ENCODE results near the gene SNRNP70. TPM values are rescaled to one million over a fixed set of nuclear protein-coding genes. Genes with fewer than 3 reads are reported as not detected.

SNRNP70 gene
- total RNA-seq, 1 donor from 2014 or later, result 110 TPM

DNA sequence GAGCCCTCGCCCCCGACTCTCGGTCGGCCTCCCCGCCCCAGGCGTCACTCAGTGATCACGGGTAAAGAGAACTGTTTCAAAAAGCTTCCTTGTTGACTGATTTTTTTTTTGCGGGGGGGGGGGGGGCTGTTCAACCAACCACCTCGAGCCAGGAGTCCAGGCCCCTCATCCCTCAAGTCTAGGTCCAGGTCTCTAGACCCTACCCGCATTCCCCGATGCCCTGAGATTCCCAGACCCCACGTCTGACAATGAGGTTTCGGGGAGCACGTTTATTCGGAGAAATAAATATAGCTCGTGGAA, 65.6 kb downstream of the SNRNP70 start:
- intact Hi-C loops (cut with DNase I), result no loop called here
- DNase-seq (ENCODE audit: missing footprints), result no peak
- ATAC-seq, result no peak

DNA sequence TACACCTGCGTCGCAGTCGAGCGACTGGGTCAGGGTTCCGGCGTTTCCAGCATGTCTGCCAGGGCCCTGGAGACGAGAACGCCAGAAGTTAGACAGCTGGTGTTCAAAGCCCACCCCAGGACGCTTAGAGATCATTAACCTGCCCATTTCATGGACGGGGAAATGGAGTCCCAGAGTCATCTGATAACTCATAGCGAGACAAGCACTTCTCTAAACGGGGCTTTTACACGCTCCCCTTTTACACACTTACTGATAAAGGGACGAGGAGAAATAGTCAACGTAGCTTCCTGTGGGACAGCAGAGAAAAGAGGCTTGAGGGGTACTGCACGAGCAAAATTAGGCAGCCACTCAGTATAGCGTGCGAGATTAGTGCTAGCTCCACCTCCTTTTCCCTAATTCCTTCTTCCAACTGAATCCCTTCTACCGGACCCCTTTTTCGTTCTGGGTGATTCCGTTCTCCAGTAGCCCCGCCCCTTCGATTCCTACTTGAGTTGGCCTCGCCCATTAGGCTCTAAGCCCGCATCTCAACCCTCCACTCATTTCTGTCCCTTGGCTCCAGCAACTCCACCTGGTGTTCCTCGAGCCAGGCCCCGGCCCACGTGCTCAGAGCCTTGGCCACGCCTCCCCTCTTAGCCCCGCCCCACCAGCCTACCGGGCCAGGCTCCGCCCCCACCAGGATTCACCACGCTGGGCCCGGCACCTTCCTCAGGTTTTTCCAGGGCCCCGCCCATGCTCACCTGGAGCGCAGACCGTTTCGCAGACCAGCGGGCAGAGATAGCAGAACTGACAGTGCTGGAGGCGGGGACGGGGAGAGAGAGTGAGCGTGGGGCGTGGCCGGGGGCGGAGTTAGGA, 66.2 kb downstream of the SNRNP70 start:
- intact Hi-C loops (cut with DNase I), result no loop called here
- DNase-seq (ENCODE audit: missing footprints), result peak; percentile 74
- no peak for ATAC-seq

DNA sequence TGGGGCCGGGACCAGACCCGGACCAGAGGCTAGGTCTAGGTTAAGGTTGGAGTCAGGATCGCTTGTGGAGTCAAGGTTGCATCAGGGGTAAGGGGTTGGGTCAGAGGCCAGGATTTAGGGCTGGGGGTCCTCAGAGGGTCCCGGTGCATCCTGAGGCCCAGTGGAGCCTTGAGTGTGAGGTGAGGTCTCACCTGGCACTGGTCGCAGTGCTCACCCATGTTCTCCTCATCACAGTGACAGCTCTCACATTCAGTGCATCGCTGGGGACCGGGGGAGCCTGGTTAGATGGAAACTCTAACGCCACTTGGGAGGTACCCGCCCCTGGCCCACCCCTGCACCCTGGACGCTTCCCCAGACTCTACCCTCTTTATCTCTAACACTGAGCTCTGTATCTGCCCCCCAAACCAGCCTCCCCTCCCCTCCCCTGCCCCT, 66.9 kb downstream of the SNRNP70 start:
- ATAC-seq (no peak), DNase-seq (ENCODE audit: missing footprints) (no peak)
- intact Hi-C loops (cut with DNase I), result no loop called here

DNA sequence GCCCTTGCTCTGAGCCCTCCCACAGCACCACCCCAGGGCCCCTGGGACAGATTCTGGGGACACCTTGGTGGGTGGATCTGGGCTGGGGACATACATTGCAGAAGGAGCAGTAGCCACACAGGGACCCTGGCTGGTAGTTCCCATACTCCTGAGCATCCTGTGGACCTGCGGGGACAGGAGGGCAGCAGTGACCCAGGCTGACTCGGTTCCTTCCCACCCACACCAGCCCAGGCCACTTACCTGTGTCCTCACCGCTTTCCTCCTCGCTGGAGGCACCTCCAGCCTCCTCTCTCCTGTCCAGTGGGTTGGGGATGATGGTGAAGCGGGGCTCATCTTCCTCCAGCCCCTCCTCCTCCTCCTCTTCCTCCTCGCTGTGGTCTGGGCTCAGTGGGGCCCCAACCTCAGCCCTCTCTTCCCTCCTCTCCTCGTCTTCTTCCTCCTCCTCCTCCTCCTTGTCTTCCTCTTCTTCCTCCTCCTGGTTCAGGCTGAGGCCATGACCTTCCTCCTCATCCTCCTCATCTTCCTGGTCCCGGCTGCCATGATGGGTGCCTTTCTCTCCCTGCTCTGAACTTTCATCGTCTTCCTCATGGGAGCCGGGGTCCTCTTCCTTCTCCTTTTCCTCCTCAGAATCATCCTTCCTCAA, 68.0 kb downstream of the SNRNP70 start:
- intact Hi-C loops (cut with DNase I), result no loop called here
- DNase-seq (ENCODE audit: missing footprints) (no peak), ATAC-seq (no peak)

DNA sequence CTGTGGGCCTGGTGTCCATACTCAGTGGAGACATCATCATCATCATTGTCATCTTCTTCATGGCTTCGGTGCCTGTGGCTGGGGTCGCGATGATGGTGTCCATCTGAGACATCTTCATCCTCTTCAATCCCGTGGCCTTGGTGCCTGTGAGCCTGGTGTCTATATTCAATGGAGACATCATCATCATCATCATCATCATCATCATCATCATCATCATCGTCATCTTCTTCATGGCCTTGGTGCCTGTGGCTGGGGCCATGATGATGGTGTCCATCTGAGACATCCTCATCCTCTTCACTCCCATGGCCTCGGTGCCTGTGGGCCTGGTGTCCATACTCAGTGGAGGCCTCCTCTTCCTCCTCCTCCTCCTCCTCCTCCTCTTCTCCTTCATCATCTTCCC, 69.0 kb downstream of the SNRNP70 start:
- no peak for DNase-seq (ENCODE audit: missing footprints)
- intact Hi-C loops (cut with DNase I), result no loop called here
- no peak for ATAC-seq

DNA sequence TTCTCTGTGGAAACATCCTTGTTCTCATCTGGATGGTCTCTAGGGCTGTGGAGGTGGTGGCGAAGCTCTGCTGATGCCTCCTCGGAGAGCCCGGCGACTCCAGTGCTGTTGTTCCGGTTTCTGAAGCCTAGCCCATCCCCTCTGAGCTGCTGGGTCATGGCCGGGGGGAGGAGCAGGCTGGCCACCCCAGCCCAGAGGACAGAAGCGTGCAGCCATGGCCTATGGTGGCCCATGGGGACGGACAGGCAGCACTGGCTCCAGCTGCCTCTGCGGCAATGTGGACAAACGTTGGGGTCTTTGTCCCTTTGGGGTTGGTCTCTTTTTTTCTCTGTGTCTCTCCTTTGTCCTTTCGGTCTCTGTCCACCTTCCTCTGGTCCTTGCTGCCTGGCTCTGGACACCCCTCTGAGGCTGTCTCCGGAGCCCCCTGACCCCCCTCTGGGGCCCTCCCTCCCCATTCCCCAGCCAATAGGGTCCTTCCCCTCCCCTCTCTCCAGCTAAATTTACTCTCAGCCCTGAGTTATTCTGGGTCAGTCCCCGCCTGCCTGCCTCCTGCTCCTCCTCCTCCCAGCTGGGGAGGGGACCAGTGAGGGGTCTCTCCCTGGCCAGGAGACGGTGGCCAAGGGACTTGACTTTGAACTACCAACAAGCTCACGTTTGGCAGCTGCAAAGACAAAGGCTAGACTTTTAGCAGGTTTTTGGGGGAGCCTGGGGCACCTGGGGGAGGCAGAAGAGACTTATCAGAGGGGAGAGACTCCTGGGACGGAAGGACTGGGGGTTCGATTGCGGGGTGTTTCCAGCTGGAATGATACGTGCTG, 70.0 kb downstream of the SNRNP70 start, which contains the start of gene HRC:
Gene HRC, minus strand, starts transcription at position 392 of the 815 bp plus-strand sequence. Its CDS starts 159 bp downstream, at position 233.
- DNase-seq (ENCODE audit: missing footprints), result peak; percentile 83
- intact Hi-C loops (cut with DNase I), result no loop called here
- peak; percentile 70 for ATAC-seq

DNA sequence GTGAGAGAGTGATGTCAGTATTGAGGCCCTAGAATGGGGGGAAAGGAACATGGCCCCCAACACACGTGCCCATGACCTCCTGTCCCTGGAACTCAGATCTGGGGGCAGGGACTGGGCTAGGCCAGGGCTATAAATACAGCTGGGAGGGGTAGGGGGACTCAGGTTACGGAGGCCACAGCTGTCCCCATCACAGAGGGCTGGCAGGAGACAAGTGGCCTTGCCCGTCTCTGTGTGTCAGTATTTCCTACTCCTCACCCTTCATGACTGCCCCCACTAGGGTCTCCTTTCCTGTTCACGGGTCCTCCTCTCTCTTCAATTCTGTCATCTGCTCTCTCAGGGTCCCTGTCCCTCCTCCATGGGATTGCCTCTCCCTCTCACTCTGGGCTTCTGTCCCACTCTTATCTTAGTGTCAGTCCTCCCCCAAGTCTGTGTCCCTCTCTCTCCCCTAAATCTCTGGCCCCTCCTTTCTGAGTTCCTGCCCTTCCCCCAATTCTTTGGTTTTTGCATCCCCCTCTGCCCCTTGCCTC, 70.6 kb downstream of the SNRNP70 start:
- peak; percentile 75 for DNase-seq (ENCODE audit: missing footprints)
- ATAC-seq, result peak; percentile 67
- intact Hi-C loops (cut with DNase I), result no loop called here

DNA sequence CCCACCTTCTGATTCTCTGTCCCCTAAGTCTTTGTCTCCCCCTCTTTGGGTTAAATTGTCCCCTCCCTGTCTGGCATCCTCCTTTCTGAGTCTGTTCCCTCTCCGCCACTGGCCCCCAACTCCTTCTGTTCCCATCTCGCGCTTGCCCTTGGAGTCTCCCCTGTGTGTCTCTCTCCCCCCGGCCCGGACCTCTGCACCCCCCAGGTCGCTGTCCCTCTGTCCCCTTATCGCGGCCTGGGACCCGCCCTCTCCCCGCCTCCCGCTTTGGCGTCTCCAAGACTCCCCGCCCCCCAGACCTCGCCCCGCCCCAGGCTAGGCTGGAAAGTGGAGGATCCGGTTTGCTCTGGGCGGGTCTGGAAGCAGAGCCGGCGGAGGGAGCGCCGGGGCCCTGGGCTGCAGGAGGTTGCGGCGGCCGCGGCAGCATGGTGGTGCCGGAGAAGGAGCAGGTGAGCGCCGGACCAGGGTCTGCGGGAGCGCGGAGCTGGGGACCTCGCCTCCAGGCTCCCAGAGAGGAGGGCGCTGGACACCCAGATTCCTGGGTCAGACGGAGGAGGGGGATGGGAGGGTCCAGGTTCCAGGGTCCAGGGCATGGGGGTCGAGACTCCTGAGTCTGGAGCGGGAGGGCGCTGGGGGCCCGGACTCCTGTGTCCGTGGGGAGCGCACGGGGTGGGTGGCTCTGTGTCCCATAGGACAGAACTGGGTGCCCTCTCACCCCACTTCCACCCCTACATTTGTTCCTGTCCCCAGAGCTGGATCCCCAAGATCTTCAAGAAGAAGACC, 72.4 kb downstream of the SNRNP70 start, which contains the start of gene TRPM4:
Gene TRPM4, plus strand, starts transcription at position 348 of the 780 bp plus-strand sequence. Its CDS starts 75 bp downstream, at position 423.
- peak; percentile 96 for DNase-seq (ENCODE audit: missing footprints)
- intact Hi-C loops (cut with DNase I), result no loop called here
- peak; percentile 86 for ATAC-seq

Other genes with a start within 250 kb of the SNRNP70 start
- 1.0 TPM for gene HSD17B14, start 249.0 kb upstream of the SNRNP70 start, total RNA-seq
- gene PLEKHA4, start 216.8 kb upstream of the SNRNP70 start, total RNA-seq, result 23.8 TPM
- gene PPP1R15A, start 213.0 kb upstream of the SNRNP70 start, total RNA-seq, result 64.8 TPM
- not detected for gene TULP2, start 186.7 kb upstream of the SNRNP70 start, total RNA-seq
- 246 TPM for gene NUCB1, start 185.1 kb upstream of the SNRNP70 start, total RNA-seq
- not detected for gene DHDH, start 151.8 kb upstream of the SNRNP70 start, total RNA-seq
- gene BAX, start 130.6 kb upstream of the SNRNP70 start, total RNA-seq, result 22.4 TPM
- 1,007 TPM for gene FTL, start 120.1 kb upstream of the SNRNP70 start, total RNA-seq
- gene GYS1, start 92.1 kb upstream of the SNRNP70 start, total RNA-seq, result 99.1 TPM
- 46.8 TPM for gene RUVBL2, start 91.6 kb upstream of the SNRNP70 start, total RNA-seq
- gene LHB, start 68.4 kb upstream of the SNRNP70 start, total RNA-seq, result not detected
- gene CGB3, start 61.1 kb upstream of the SNRNP70 start, total RNA-seq, result not detected
- not detected for gene CGB2, start 53.6 kb upstream of the SNRNP70 start, total RNA-seq
- not detected for gene CGB1, start 48.6 kb upstream of the SNRNP70 start, total RNA-seq
- gene CGB5, start 41.6 kb upstream of the SNRNP70 start, total RNA-seq, result not detected
- gene CGB8, start 36.3 kb upstream of the SNRNP70 start, total RNA-seq, result not detected
- not detected for gene CGB7, start 27.7 kb upstream of the SNRNP70 start, total RNA-seq
- gene NTF4, start 20.6 kb upstream of the SNRNP70 start, total RNA-seq, result not detected
- 0.81 TPM for gene KCNA7, start 12.8 kb upstream of the SNRNP70 start, total RNA-seq
- gene LIN7B, start 28.9 kb downstream of the SNRNP70 start, total RNA-seq, result 21.1 TPM
- gene C19orf73, start 33.7 kb downstream of the SNRNP70 start, total RNA-seq, result 1.8 TPM
- 4.1 TPM for gene PPFIA3, start 34.1 kb downstream of the SNRNP70 start, total RNA-seq
- 843 TPM for gene HRC, start 69.9 kb downstream of the SNRNP70 start, total RNA-seq
- 28.5 TPM for gene TRPM4, start 72.3 kb downstream of the SNRNP70 start, total RNA-seq
- 0.92 TPM for gene SLC6A16, start 239.7 kb downstream of the SNRNP70 start, total RNA-seq
- gene CD37, start 250.0 kb downstream of the SNRNP70 start, total RNA-seq, result 9.1 TPM